K562 (cell line): Measurements from ENCODE around the gene TIFAB. TPM values are rescaled to one million over a fixed set of nuclear protein-coding genes. Genes with fewer than 3 reads are reported as not detected.

Source experiments
- ATAC-seq: fragments of 200-7000 bp; cut with Tn5 transposase; 3 replicates; pipeline ENCODE4 v1.9.1; 2020; ENCODE audit warnings: moderate library complexity
- BruUV-seq: library from RNA; stranded (reverse); fragments of 400-500 nt; replicated peaks from 2 replicates; lab custom pipeline; 2021; lab: Mats Ljungman, UMichigan
- CTCF ChIA-PET: fragments of 300-600 bp; formaldehyde crosslinking; extraction: SDS; loops from one replicate; lab custom pipeline; 2021; ENCODE audit warnings: low intra/inter-chr PET ratio; lab: Yijun Ruan, JAX
- POLR2A ChIA-PET: fragments of 300-600, 350-650 bp; sonication (Branson Sonifier 250); formaldehyde crosslinking; extraction: SDS; loops from one replicate; lab custom pipeline; 2021; ENCODE audit warnings: antibody characterized with exemption, inconsistent platforms; lab: Yijun Ruan, JAX
- DNase-seq, 4 experiments: peaks; one replicate each; pipeline versions ENCODE4 v3.0.0 to v3.0.0-alpha.2; 2011 to 2018; ENCODE audit warnings: low spot score in 3 of 4, mixed read lengths in 3 of 4; ENCODE audit errors: extremely low read depth in 1 of 4
- FAIRE-seq: peaks from 2 replicates; lab custom pipeline; 2011; peaks lifted over from hg19 to GRCh38; lab: Jason Lieb, UNC
- H2AFZ ChIP-seq: 2 replicates; pipeline ENCODE4 v1.6.0; 2011; ENCODE audit warnings: low read depth, low read length, control low read depth, inconsistent platforms
- H3K27ac ChIP-seq: fragments of 200-600 bp; 3 replicates; pipeline ENCODE4 v1.8.0; 2011; ENCODE audit warnings: low read depth, mild to moderate bottlenecking, control low read depth, inconsistent platforms, low read length, moderate library complexity, mixed read lengths; ENCODE audit errors: extremely low read depth
- H3K27me3 ChIP-seq, 2 experiments: fragments of 300-600 bp in 1 of 2; 2 replicates in 1 of 2; 3 replicates in 1 of 2; pipeline versions ENCODE4 v1.6.0 to v1.8.0; 2011; ENCODE audit warnings: inconsistent platforms in 2 of 2, low read length in 2 of 2, mild to moderate bottlenecking in 1 of 2, mixed read lengths in 1 of 2, moderate library complexity in 1 of 2; ENCODE audit not compliant: control insufficient read depth in 2 of 2, insufficient read depth in 2 of 2
- H3K36me3 ChIP-seq: fragments of 300-600 bp; 3 replicates; pipeline ENCODE4 v1.8.0; 2011; ENCODE audit warnings: mild to moderate bottlenecking, low read length, inconsistent platforms; ENCODE audit not compliant: control insufficient read depth, insufficient read depth
- H3K4me1 ChIP-seq, 2 experiments: fragments of 200-600 bp in 1 of 2; replicated peaks in 1 of 2; 2 replicates in 1 of 2; 3 replicates in 1 of 2; pipeline versions ENCODE4 v1.5.1 to v1.8.0; 2011; ENCODE audit warnings: inconsistent platforms in 2 of 2, low read length in 2 of 2, mild to moderate bottlenecking in 1 of 2, mixed read lengths in 1 of 2, moderate library complexity in 1 of 2; ENCODE audit not compliant: control insufficient read depth in 2 of 2, insufficient read depth in 2 of 2
- H3K4me2 ChIP-seq: 2 replicates; pipeline ENCODE4 v1.6.1; 2011; ENCODE audit warnings: low read length, control low read depth, inconsistent platforms, mixed read lengths; ENCODE audit not compliant: insufficient read depth
- H3K4me3 ChIP-seq: fragments of 200-600 bp; sonication (generic), shearing (Covaris generic); 2 replicates; pipeline ENCODE4 v1.5.1; 2016; ENCODE audit warnings: control low read depth, inconsistent platforms
- H3K79me2 ChIP-seq: fragments of 200-600 bp; 3 replicates; pipeline ENCODE4 v1.8.0; 2011; ENCODE audit warnings: low read length, inconsistent platforms; ENCODE audit not compliant: control insufficient read depth, insufficient read depth
- H3K9ac ChIP-seq, 2 experiments: 2 replicates each; pipeline versions ENCODE4 v1.6.0 to v1.6.1; 2011; ENCODE audit warnings: low read depth in 2 of 2, low read length in 2 of 2, control low read depth in 1 of 2, inconsistent platforms in 1 of 2, mild to moderate bottlenecking in 1 of 2, mixed read lengths in 1 of 2; ENCODE audit not compliant: insufficient read depth in 1 of 2
- H3K9me1 ChIP-seq: one replicate; pipeline ENCODE4 v1.6.0; 2011; ENCODE audit warnings: inconsistent platforms, mild to moderate bottlenecking, low read length, moderate library complexity; ENCODE audit not compliant: control insufficient read depth, insufficient read depth
- H3K9me3 ChIP-seq: replicated peaks from 2 replicates; pipeline ENCODE4 v1.5.1; 2011; ENCODE audit warnings: low read depth, low read length, inconsistent platforms; ENCODE audit not compliant: control insufficient read depth, insufficient read depth
- H4K20me1 ChIP-seq: replicated peaks from 2 replicates; pipeline ENCODE4 v1.6.1; 2011; ENCODE audit warnings: low read length, inconsistent platforms, mixed read lengths; ENCODE audit not compliant: control insufficient read depth, insufficient read depth
- ATF1 ChIP-seq, 2 experiments: fragments of 450-650 bp in 1 of 2; IDR thresholded peaks; 2 replicates each; pipeline ENCODE4 v1.6.1; 2016; ENCODE audit warnings: missing compliant biosample characterization in 1 of 2, missing genetic modification characterization in 1 of 2
- KDM4B ChIP-seq, 2 experiments: fragments of 450-650 bp in 1 of 2; sonication (generic) in 1 of 2; IDR thresholded peaks; 2 replicates each; pipeline ENCODE4 v1.6.1; 2016 to 2017; ENCODE audit warnings: borderline replicate concordance in 2 of 2, antibody characterized with exemption in 1 of 2, low read depth in 1 of 2, mild to moderate bottlenecking in 1 of 2
- NFATC3 ChIP-seq: fragments of 450-650 bp; IDR thresholded peaks from 2 replicates; pipeline ENCODE4 v1.6.1; 2017; ENCODE audit warnings: mild to moderate bottlenecking
- NFRKB ChIP-seq: fragments of 450-650 bp; IDR thresholded peaks from 2 replicates; pipeline ENCODE4 v1.6.1; 2016; ENCODE audit warnings: low read depth
- PATZ1 ChIP-seq: fragments of 250-450 bp; sonication (Bioruptor Pico); IDR thresholded peaks from 2 replicates; pipeline ENCODE4 v1.5.0; 2020; ENCODE audit warnings: mild to moderate bottlenecking, borderline replicate concordance
- SMARCC2 ChIP-seq: fragments of 450-650 bp; IDR thresholded peaks from 2 replicates; pipeline ENCODE4 v1.6.1; 2017; ENCODE audit warnings: antibody characterized with exemption, moderate library complexity, mild to moderate bottlenecking, low read depth
- ZFP91 ChIP-seq: sonication (generic); formaldehyde crosslinking; IDR thresholded peaks from 2 replicates; pipeline ENCODE4 v1.8.0; 2022; ENCODE audit warnings: mild to moderate bottlenecking, missing genetic modification reagents
- ZMIZ1 ChIP-seq, 2 experiments: fragments of 150-350 bp in 1 of 2; IDR thresholded peaks; 2 replicates each; pipeline ENCODE4 v1.6.1; 2012 to 2016; ENCODE audit warnings: low read depth in 2 of 2, low read length in 2 of 2, mild to moderate bottlenecking in 1 of 2, moderate library complexity in 1 of 2
- WGBS: fragments of 100-300 bp; shearing (Covaris generic); methylation state at CpG from one replicate; pipeline ENCODE4 v1.1.6; 2016; ENCODE audit warnings: low coverage, mixed read lengths; ENCODE audit not compliant: insufficient coverage; ENCODE audit errors: missing lambda C conversion rate; 5-methylcytosine and 5-hydroxymethylcytosine counted together
- in situ Hi-C: fragments of 300-500 bp; cut with MboI; formaldehyde crosslinking; loops from 4 replicates; pipeline ENCODE4 v1.15.0; 2018; ENCODE audit warnings: inconsistent platforms, mixed read lengths
- intact Hi-C: fragments of 100-400 bp; cut with micrococcal nuclease; formaldehyde crosslinking; loops from 2 replicates; pipeline ENCODE4 v1.14.2; 2022
- polyA plus RNA-seq, 8 experiments: library from polyadenylated mRNA; depleted of rRNA in 4 of 8; stranded (reverse) in 5 of 8; unstranded in 3 of 8; fragments of >200 nt; fragmentation: Nextera tagmentation in 2 of 8; fragmentation: Illumina TruSeq in 1 of 8; extraction: Ambion mirVana in 2 of 8; extraction: Trizol in 1 of 8; gene quantifications; 2 replicates each; pipeline versions ENCODE4 v1.2.1 to v1.2.3, GENCODE V29; 2011 to 2014; ENCODE audit warnings: inconsistent platforms in 1 of 8, missing spikeins in 1 of 8
- total RNA-seq, 7 experiments: library from RNA; depleted of rRNA in 6 of 7; stranded (reverse); fragments of >200 nt in 6 of 7; fragmentation: Illumina TruSeq in 2 of 7; extraction: Trizol in 2 of 7; gene quantifications; 2 replicates each; pipeline versions ENCODE4 v1.2.1 to v1.2.3, GENCODE V29; 2011 to 2021; ENCODE audit warnings: low replicate concordance in 1 of 7
- TF ChIP-seq, protein P1 (sequence below): sonication (generic); formaldehyde crosslinking; IDR thresholded peaks from 2 replicates; pipeline ENCODE4 v1.9.0; 2022; ENCODE audit warnings: mild to moderate bottlenecking, missing genetic modification reagents
- TF ChIP-seq, protein P2 (sequence below): fragments of 250-450 bp; sonication (Bioruptor Pico); IDR thresholded peaks from 2 replicates; pipeline ENCODE4 v1.8.0; 2021; ENCODE audit warnings: borderline replicate concordance, mild to moderate bottlenecking, moderate library complexity; ENCODE audit not compliant: poor library complexity, severe bottlenecking

The TIFAB gene
- total and polyA plus RNA-seq, 9 of the 15 experiments (the other 6 are each of a cell fraction or from before 2014, with no cell fraction given): not detected

- Histone ChIP-seq H3K36me3 (no peaks in the 10 kb centered on the region), H3K27me3 (no peaks in the 10 kb centered on the region; a peak in 3 of 5 replicates), H3K79me2 (peaks cover 3% of the 10 kb centered on the region; the same call in 1 of the 3 replicates), H3K9me3 (no peaks in the 10 kb centered on the region), H2AFZ (no peak overlapping the region), H3K9ac (no peak overlapping the region), H4K20me1 (no peaks in the 10 kb centered on the region; the same call in 1 of the 2 replicates), H3K27ac (no peak overlapping the region), H3K9me1 (no peaks in the 10 kb centered on the region), H3K4me1 (peaks cover 15 to 18% of the 10 kb centered on the region in 2 experiments), H3K4me3 (no peak overlapping the region), H3K4me2 (no peak overlapping the region)
- ChIA-PET CTCF (interaction anchor here (0.6 kb wide), 1 partner anchor 1053 kb away, joined by 3 read pairs; no protein-coding TSS in a partner anchor), POLR2A (no interaction called here)
- no peak for DNase-seq
- in situ Hi-C loops (no loop called here), intact Hi-C loops (no loop called here)
- no peak for FAIRE-seq
- no TSS peak for BruUV-seq
- no peak for TF ChIP-seq ZMIZ1 (IDR thresholded peaks at IDR 0.05; ENCODE audit: low read depth in 2 of 2, low read length in 2 of 2)
- TF ChIP-seq ZFP91: no peak
- TF ChIP-seq, protein P1, sequence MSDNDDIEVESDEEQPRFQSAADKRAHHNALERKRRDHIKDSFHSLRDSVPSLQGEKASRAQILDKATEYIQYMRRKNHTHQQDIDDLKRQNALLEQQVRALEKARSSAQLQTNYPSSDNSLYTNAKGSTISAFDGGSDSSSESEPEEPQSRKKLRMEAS (CRISPR knock-in tag): no peak
- no peak for TF ChIP-seq NFRKB
- TF ChIP-seq PATZ1 (CRISPR knock-in tag): no peak
- no peak for TF ChIP-seq ATF1 (CRISPR knock-in tag; IDR thresholded peaks at IDR 0.05)
- TF ChIP-seq ATF1 (tag; IDR thresholded peaks at IDR 0.05): no peak
- no peak for TF ChIP-seq SMARCC2
- no peak for TF ChIP-seq KDM4B (IDR thresholded peaks at IDR 0.05; ENCODE audit: borderline replicate concordance in 2 of 2, low read depth in 1 of 2)
- no peak for TF ChIP-seq NFATC3
- TF ChIP-seq, protein P2, sequence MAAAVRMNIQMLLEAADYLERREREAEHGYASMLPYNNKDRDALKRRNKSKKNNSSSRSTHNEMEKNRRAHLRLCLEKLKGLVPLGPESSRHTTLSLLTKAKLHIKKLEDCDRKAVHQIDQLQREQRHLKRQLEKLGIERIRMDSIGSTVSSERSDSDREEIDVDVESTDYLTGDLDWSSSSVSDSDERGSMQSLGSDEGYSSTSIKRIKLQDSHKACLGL: no peak
- 36% methylated on average over 11 of the region's 17 CpGs for WGBS
- no peak for ATAC-seq
Measured at GRCh38 chr5:135451581-135452320, 400 bp downstream of the TIFAB start.
